Measurements from ENCODE around the gene PSMA6. TPM values are rescaled to one million over a fixed set of nuclear protein-coding genes. Genes with fewer than 3 reads are reported as not detected.
A peak's percentile ranks its signal among the peaks of the same experiment; 100 is the strongest.
"Not testable (repeated sequence)": the region's sequence is repeated elsewhere in the genome, so short reads cannot be mapped to it uniquely, and the experiment has no call there.

Gene PSMA6
- total RNA-seq, 5 donors from 2014 or later (not counting 1 experiment from before 2014, with no cell fraction given): 93.6 to 109 (median 96.9) TPM

DNA sequence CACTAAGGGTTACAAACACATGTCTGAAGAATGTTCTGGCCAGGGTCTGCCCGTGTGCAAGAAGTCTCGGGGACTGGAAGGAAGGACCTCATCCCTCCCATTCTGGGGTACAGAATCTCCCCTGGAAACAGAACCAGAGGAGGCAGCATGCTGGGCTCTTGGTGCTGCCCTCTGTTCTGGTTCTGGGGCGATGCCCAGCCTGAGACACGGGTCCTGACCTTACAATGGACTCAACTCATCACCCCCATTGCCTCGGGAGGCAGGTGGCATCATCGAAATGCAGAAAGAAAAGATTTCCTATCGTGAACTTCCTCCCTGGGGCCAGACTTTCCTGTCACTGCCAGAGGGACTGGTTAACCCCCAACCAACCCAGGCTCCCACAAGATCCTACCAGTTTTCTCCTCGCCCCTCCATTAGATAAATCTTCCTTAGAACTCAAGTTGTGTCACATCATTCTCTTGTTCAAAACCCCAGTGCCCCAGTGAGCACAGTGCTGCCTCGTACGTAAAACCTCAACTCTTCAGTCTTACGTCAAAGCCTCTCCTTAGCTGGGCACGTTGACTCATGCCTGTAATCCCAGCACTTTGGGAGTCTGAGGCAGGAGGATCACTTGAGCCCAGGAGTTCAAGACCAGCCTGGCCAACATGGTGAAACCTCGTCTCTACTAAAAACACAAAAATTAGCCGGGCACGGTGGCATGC, 52.1 kb downstream of the PSMA6 start:
- Histone ChIP-seq H3K9me3 (no peaks in the 10 kb centered on the region), H3K4me3 (ENCODE audit: control insufficient read depth in 1 of 2, extremely low read depth in 1 of 2, low read length in 1 of 2) (no peak overlapping the region), H3K27me3 (replicated peaks in 1 of 2; ENCODE audit: control insufficient read depth in 2 of 2, extremely low read depth in 1 of 2, insufficient read depth in 2 of 2, low read length in 1 of 2) (no peaks in the 10 kb centered on the region), H3K27ac (ENCODE audit: low read length) (no peak overlapping the region), H3K36me3 (ENCODE audit: control insufficient read depth in 2 of 2, extremely low read depth in 1 of 2, insufficient read depth in 1 of 2, low read length in 1 of 2) (no peaks in the 10 kb centered on the region), H3K4me1 (ENCODE audit: control insufficient read depth in 1 of 2, extremely low read depth in 1 of 2, insufficient read depth in 2 of 2, low read length in 2 of 2) (peaks cover 17 to 31% of the 10 kb centered on the region in 2 experiments)
- ATAC-seq (replicated peaks in 1 of 4) (no peak), DNase-seq (no peak)
- H3K9me3 Mint-ChIP-seq: no peaks in the 10 kb centered on the region
- H3K4me3 Mint-ChIP-seq: no peak overlapping the region
- no peaks in the 10 kb centered on the region for H3K27me3 Mint-ChIP-seq
- peaks cover 14 to 39% (median 16%) of the 10 kb centered on the region in 3 donors for H3K4me1 Mint-ChIP-seq
- no peaks in the 10 kb centered on the region for H3K36me3 Mint-ChIP-seq
- no peak overlapping the region for H3K27ac Mint-ChIP-seq
- ChIA-PET CTCF (interaction anchor here in 1 of 2 donors (0.6 kb wide), 1 partner anchor 16 kb away, joined by 3 read pairs; no protein-coding TSS in a partner anchor), POLR2A (interaction anchor here in 1 of 2 donors (1.1 kb wide), 1 partner anchor 60 kb away, joined by 3 read pairs; the partner anchor contains the start of gene NFKBIA)
- 59% methylated on average over 12 of the region's 15 CpGs for WGBS (ENCODE audit: insufficient coverage)

DNA sequence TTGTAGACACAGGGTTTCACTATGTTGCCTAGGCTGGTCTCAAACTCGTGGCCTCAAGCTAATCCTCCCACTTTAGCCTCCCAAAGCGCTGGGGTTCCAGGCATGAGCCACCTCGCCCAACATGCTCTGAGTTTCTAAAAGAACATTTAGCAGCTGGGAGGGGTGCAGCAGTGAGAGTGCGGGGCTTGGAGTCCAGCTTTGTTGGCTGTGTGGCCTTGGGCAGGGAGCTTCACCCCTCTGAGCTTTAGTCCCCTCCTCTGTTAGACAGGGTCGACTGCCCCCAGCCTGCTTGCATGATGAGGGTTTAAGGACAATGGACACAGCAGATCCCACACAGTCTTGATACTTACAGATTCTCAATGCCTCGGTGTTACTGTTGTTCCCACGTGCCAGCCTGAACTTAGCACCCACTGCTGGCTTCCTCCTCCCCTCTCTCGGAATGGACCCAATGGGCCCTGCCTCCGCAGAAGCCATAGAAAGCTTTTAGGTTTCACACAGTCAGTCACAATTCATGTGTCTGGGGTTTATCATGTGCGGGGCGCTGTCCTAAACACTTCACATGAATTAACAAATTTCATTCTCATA, 54.6 kb downstream of the PSMA6 start:
- peaks cover 5 to 11% of the 10 kb centered on the region in 2 experiments for H3K4me1 ChIP-seq (ENCODE audit: control insufficient read depth in 1 of 2, extremely low read depth in 1 of 2, insufficient read depth in 2 of 2, low read length in 2 of 2)

DNA sequence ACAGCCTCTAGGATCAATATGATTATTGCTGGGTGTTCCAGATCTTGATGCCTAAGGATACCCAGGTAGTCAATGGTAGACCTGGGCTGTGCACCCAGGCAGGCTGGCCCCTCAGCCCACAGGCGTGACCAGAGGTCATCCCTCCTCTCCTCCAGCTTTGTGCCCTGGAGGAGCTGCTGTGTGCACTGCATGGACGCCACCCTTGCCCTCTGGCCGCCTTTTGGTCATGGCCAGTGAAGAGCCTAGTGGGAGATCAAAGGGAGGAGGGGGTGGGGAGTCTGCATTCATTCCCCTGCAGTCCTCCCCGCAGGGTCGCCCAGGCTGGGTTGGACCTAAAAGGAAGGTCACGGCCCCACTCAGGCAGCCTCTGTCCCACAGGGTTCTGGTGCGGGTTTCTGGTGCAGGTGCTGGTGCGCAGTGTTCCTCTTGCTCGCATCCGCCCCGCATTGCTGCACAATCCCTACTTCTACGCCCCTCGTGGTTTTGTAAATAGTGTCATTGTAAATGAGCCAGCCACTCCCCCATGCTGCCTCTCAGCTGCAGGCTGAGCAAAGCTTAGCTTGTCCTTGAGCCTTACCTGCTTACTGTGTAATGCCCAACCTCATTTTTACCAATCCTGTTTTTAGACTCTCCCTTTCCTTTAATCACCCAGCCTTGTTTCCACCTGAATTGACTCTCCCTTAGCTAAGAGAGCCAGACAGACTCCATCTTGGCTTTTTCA, 55.3 kb downstream of the PSMA6 start:
- Mint-ChIP-seq H3K36me3 (no peaks in the 10 kb centered on the region), H3K9me3 (no peaks in the 10 kb centered on the region), H3K4me3 (no peak overlapping the region), H3K4me1 (peaks cover 11 to 36% (median 13%) of the 10 kb centered on the region in 3 donors), H3K27me3 (peaks cover 0 to 3% of the 10 kb centered on the region in 2 donors), H3K27ac (no peak overlapping the region)
- ATAC-seq (replicated peaks in 1 of 4) (peak in 3 of 4 experiments; percentile 42 to 90 (median 51)), DNase-seq (peak in 1 of 35 experiments; percentile 21)
- POLR2A ChIA-PET: interaction anchor here in 1 of 2 donors (1.1 kb wide), 1 partner anchor 14 kb away, joined by 3 read pairs; no protein-coding TSS in a partner anchor
- no peaks in the 10 kb centered on the region for H3K36me3 ChIP-seq (ENCODE audit: control insufficient read depth in 2 of 2, extremely low read depth in 1 of 2, insufficient read depth in 1 of 2, low read length in 1 of 2)
- WGBS (ENCODE audit: insufficient coverage): 100% methylated on average over 2 of the region's 13 CpGs
- peaks cover 0 to 8% of the 10 kb centered on the region in 2 experiments for H3K27me3 ChIP-seq (replicated peaks in 1 of 2; ENCODE audit: control insufficient read depth in 2 of 2, extremely low read depth in 1 of 2, insufficient read depth in 2 of 2, low read length in 1 of 2)
- no peak overlapping the region for H3K4me3 ChIP-seq (ENCODE audit: control insufficient read depth in 1 of 2, extremely low read depth in 1 of 2, low read length in 1 of 2)
- H3K27ac ChIP-seq (ENCODE audit: low read length): no peak overlapping the region
- H3K9me3 ChIP-seq: no peaks in the 10 kb centered on the region
- H3K4me1 ChIP-seq (ENCODE audit: control insufficient read depth in 1 of 2, extremely low read depth in 1 of 2, insufficient read depth in 2 of 2, low read length in 2 of 2): peaks cover 9 to 12% of the 10 kb centered on the region in 2 experiments
- CTCF ChIA-PET: interaction anchor here in 1 of 2 donors (0.7 kb wide), 1 partner anchor 9 kb away, joined by 3 read pairs; no protein-coding TSS in a partner anchor

More for the DNA sequence above, 54.6 kb downstream of the PSMA6 start:
- Histone ChIP-seq H3K9me3 (no peaks in the 10 kb centered on the region), H3K27me3 (replicated peaks in 1 of 2; ENCODE audit: control insufficient read depth in 2 of 2, extremely low read depth in 1 of 2, insufficient read depth in 2 of 2, low read length in 1 of 2) (peaks cover 0 to 8% of the 10 kb centered on the region in 2 experiments), H3K36me3 (ENCODE audit: control insufficient read depth in 2 of 2, extremely low read depth in 1 of 2, insufficient read depth in 1 of 2, low read length in 1 of 2) (no peaks in the 10 kb centered on the region), H3K27ac (ENCODE audit: low read length) (no peak overlapping the region), H3K4me3 (ENCODE audit: control insufficient read depth in 1 of 2, extremely low read depth in 1 of 2, low read length in 1 of 2) (no peak overlapping the region)
- 93% methylated on average over 5 of the region's 11 CpGs for WGBS (ENCODE audit: insufficient coverage)
- ChIA-PET CTCF (interaction anchor here in 1 of 2 donors (0.7 kb wide), 1 partner anchor 9 kb away, joined by 3 read pairs; no protein-coding TSS in a partner anchor), POLR2A (interaction anchor here in 1 of 2 donors (1.1 kb wide), 1 partner anchor 13 kb away, joined by 3 read pairs; no protein-coding TSS in a partner anchor)
- Mint-ChIP-seq H3K27me3 (peaks cover 0 to 3% of the 10 kb centered on the region in 2 donors), H3K27ac (no peak overlapping the region), H3K36me3 (no peaks in the 10 kb centered on the region), H3K9me3 (no peaks in the 10 kb centered on the region), H3K4me1 (peaks cover 9 to 30% (median 10%) of the 10 kb centered on the region in 3 donors), H3K4me3 (no peak overlapping the region)
- ATAC-seq (replicated peaks in 1 of 4) (no peak), DNase-seq (no peak)

DNA sequence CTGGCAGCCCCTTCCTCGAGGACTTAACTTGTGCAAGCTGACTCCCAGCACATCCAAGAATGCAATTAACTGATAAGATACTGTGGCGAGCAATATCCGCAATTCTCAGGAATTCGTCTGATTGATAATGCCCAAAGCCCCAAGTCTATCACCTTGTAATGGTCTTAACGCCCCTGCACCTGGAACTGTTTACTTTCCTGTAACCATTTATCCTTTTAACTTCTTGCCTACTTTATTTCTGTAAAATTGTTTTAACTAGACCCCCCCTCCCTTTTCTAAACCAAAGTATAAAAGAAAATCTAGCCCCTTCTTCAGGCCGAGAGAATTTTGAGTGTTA, 55.8 kb downstream of the PSMA6 start:
- H3K9me3 Mint-ChIP-seq; H3K36me3 Mint-ChIP-seq; H3K36me3 ChIP-seq (ENCODE audit: control insufficient read depth in 2 of 2, extremely low read depth in 1 of 2, insufficient read depth in 1 of 2, low read length in 1 of 2); H3K4me3 Mint-ChIP-seq; H3K27ac Mint-ChIP-seq; POLR2A ChIA-PET; H3K27ac ChIP-seq (ENCODE audit: low read length); H3K27me3 ChIP-seq (replicated peaks in 1 of 2; ENCODE audit: control insufficient read depth in 2 of 2, extremely low read depth in 1 of 2, insufficient read depth in 2 of 2, low read length in 1 of 2); H3K27me3 Mint-ChIP-seq; H3K4me3 ChIP-seq (ENCODE audit: control insufficient read depth in 1 of 2, extremely low read depth in 1 of 2, low read length in 1 of 2); DNase-seq; ATAC-seq (replicated peaks in 1 of 4); CTCF ChIA-PET; H3K9me3 ChIP-seq: not testable (repeated sequence)
- WGBS (ENCODE audit: insufficient coverage): 93% methylated on average over 5 of the region's 6 CpGs
- H3K4me1 ChIP-seq (ENCODE audit: control insufficient read depth in 1 of 2, extremely low read depth in 1 of 2, insufficient read depth in 2 of 2, low read length in 2 of 2): peaks cover 13% of the 10 kb centered on the region in 2 experiments
- peaks cover 10 to 40% (median 15%) of the 10 kb centered on the region in 3 donors for H3K4me1 Mint-ChIP-seq

DNA sequence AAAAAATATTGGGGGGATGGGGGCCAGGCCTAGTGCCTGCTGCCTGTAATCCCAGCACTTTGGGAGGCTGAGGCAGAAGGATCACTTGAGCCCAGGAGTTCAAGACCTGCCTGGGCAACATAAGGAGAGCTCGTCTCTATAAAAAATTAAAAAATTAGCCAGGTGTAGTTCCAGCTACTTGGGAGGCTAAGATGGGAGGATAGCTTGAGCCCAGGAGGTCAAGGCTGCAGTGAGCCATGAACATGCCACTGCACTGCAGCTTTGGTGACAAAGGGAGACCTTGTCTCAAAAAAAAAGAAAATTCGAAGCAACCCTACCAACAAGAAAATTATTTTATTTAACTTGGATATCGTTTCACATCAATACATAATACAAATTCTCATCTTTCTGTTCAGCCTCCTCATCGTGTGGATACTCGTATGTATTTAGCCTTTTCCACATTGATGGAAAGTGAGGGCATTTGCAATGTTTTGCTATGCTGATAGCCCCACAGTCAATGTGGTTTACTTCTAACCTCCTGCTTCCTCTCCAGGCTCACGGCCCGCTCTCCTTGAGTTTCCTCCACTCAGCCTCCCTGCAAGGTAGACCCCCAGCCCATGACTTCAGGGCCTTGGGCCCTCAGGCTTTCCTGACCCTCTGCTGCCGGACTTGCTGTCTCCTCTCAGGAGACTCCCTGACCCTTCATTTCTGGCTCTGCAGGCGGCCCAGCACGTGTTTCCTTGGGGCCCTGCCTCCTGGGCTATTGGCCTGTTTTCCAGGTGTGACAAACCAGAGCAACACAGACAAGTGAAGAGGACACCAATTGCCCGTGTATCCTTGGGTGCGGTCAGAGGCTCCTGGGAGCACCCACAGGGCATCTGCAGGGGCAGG, 57.5 kb downstream of the PSMA6 start:
- H3K27me3 Mint-ChIP-seq: peaks cover 0 to 3% of the 10 kb centered on the region in 2 donors
- WGBS (ENCODE audit: insufficient coverage): 86% methylated on average over 7 of the region's 12 CpGs
- Histone ChIP-seq H3K4me1 (ENCODE audit: control insufficient read depth in 1 of 2, extremely low read depth in 1 of 2, insufficient read depth in 2 of 2, low read length in 2 of 2) (peaks cover 11 to 20% of the 10 kb centered on the region in 2 experiments), H3K4me3 (ENCODE audit: control insufficient read depth in 1 of 2, extremely low read depth in 1 of 2, low read length in 1 of 2) (no peak overlapping the region), H3K27me3 (replicated peaks in 1 of 2; ENCODE audit: control insufficient read depth in 2 of 2, extremely low read depth in 1 of 2, insufficient read depth in 2 of 2, low read length in 1 of 2) (peaks cover 0 to 8% of the 10 kb centered on the region in 2 experiments), H3K36me3 (ENCODE audit: control insufficient read depth in 2 of 2, extremely low read depth in 1 of 2, insufficient read depth in 1 of 2, low read length in 1 of 2) (no peaks in the 10 kb centered on the region), H3K9me3 (no peaks in the 10 kb centered on the region), H3K27ac (ENCODE audit: low read length) (no peak overlapping the region)
- H3K4me3 Mint-ChIP-seq: no peak overlapping the region
- no peaks in the 10 kb centered on the region for H3K9me3 Mint-ChIP-seq
- H3K36me3 Mint-ChIP-seq: no peaks in the 10 kb centered on the region
- no peak overlapping the region for H3K27ac Mint-ChIP-seq
- peaks cover 10 to 33% (median 15%) of the 10 kb centered on the region in 3 donors for H3K4me1 Mint-ChIP-seq
- no peak for DNase-seq
- POLR2A ChIA-PET: no interaction called here
- CTCF ChIA-PET: interaction anchor here in 1 of 2 donors (0.7 kb wide), 1 partner anchor 25 kb away, joined by 5 read pairs; no protein-coding TSS in a partner anchor
- no peak for ATAC-seq (replicated peaks in 1 of 4)

Data from T-cell (primary cell).